ENCODE results near the gene NPNT.

- TF ChIP-seq SMAD4 (CRISPR knock-in tag; IDR thresholded peaks at IDR 0.05) = no peak
- no peak for TF ChIP-seq NR1H2 (CRISPR knock-in tag; IDR thresholded peaks at IDR 0.05)
- TF ChIP-seq NFYB (CRISPR knock-in tag; conservative IDR thresholded peaks at IDR 0.05; ENCODE audit: low read depth) = no peak
Observed at GRCh38 chr4:105966051-105966450, 70.8 kb downstream of the NPNT start.
